ENCODE measurements around the gene RNF220. TPM values are rescaled to one million over a fixed set of nuclear protein-coding genes. Genes with fewer than 3 reads are reported as not detected.
A peak's percentile ranks its signal among the peaks of the same experiment; 100 is the strongest.
"Not testable (repeated sequence)": the region's sequence is repeated elsewhere in the genome, so short reads cannot be mapped to it uniquely, and the experiment has no call there.

Gene RNF220
- total RNA-seq, 1 donor from 2014 or later, result 74.0 TPM

DNA sequence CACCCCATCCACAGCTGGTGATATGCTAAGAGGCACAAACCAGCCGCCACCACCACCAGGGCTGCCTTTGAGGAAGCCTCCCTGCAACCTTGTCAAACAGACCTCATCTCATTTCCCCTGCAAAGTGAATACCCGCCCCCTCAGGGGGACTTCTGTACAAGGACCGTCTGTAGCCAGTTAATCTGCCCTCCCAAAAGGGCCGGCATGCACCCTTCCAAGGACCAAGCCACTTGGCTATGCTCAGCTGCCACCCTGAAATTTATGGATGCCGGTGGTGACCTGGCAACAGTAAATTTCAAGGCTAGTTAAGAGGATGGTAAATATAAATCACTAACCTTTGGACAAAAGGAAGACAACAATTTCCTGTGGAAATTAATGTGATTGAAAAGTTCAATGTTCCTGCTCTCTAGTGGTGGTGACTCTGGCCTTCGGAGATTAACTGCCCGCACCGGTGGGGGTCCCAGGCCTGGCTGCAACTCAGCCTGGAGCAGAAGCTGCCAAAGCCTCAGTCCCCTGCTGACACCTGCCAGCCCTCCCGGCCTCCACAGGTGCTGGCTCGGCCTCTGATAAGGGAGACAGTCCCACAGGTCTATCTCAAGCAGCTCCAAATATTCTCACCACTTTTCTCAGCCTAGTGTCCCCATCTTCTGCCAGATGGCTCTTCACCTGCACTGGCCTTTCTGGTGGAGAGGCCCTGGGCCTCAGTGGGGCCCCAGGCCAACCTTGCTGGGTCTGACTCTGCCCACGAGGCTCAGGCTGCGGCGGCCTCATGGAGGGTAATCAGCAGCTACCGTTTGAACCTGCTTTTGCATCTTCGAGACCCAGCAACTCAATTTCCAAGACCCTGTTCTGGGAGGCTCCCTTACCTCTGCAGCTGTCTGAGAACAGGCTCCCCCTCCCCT is 257.0 kb downstream of the RNF220 start:
- no peak for DNase-seq

DNA sequence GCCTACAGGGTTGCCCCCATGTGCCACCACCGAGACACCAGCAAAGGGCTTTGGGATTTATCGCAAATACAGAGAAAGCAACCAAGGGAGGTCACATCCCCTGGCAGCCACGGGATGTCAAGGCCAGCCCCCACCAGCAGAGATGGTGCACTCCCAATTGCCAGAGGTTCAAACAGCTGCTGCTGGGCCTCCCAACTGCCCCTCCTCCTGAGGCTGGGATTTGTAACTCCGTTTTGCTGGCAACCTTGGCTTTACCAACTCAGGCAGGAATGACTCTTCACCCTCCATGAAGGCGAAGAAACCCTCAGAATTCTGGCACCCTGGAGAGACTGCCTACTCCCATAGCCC is 257.6 kb downstream of the RNF220 start:
- no peak for DNase-seq

DNA sequence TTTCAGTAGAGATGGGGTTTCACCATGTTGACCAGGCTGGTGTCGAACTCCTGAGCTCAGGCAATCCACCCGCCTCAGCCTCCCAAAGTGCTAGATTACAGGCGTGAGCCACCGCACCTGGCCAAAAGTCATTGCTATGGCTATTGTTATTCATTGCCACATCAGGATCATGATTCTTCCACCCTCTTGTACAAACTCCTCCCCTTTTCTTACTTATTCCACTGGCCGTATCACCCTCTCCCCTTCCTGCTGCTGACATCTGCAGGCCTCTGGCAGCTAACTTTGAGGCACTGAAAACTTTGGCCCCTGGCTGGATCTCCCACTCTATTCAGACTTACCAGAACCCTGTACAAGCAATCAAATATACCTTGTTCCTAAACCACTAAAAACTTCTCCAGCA is 258.4 kb downstream of the RNF220 start:
- DNase-seq, result no peak

- DNase-seq, result no peak
Observed at GRCh38 chr1:44664730-44665370, 259.8 kb downstream of the RNF220 start.

GRCh38 chr1:44666719-44667118 is 261.7 kb downstream of the RNF220 start:
- DNase-seq, result not testable (repeated sequence)

- no peak for DNase-seq
Observed at GRCh38 chr1:44670751-44671640, 265.9 kb downstream of the RNF220 start.

GRCh38 chr1:44672254-44672955 is 267.4 kb downstream of the RNF220 start:
- DNase-seq, result peak; percentile 91

GRCh38 chr1:44672961-44673674 is 268.1 kb downstream of the RNF220 start:
- DNase-seq, result no peak

DNA sequence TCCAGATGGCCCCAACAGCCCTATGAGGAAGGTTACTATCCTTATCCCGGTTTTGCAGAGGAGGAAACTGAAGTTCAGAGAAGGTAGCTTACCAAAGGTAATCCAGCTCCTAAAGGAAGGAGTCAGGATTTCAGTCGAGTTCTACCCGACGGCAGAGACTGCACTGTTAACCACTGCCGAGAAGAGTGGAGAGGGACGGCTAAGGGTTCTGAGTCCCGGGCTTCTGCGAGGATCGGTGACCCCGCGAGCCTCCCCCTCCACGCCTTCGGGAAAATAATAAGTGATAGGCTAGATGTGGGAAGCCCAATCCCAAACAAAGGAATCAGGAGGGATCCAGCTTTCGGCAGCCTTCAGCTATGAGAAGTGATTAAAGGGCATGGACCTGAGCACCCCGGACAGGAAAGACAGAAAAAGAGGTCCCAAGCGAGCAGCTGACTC is 268.6 kb downstream of the RNF220 start:
- no peak for DNase-seq

DNA sequence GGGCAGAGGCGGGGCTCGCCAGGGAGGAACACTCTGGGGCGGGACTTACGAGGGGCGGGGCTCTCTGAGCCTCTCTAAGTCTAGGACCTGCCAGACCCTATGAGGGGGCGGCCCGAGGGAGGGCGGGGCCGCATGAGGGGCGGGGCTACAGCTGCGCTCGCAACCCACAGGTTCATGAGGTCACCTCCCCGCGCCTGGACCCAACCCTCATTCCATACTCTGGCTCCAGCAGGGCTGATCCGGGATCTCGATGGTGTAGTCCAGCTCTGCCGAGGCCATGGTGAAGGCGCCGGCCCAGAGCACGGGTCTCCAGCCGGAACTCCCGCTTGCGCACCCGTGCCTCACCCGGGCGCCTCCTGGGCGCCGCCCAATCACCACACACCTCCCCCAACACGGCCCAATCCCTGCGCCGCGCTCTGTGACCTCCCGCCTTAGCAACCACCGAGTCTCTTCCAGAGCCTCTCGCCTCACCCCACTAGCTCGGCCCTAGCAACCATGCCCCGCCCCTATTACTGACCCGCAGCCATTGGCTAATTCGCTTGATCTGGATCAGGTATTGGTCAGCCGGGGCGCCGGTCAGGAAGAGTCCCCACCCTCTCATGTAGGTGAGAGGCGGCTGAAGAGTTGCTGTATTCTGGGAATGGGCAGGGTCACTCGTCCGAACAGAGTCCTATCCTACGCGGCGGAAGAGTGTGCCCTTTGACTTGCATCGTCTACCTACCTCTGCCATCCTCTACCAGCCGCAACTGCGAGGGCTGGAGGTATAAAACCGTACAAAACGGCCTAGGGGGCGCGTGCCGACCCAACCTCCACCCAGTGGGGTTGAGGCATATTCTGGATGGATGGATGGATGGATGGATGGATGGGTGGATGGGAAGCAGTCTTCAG is 269.3 kb downstream of the RNF220 start, which contains the start of the genes ARMH1 and TMEM53:
ARMH1 (plus strand) TSS at position 602 of the 888 bp plus-strand sequence. CDS start 14,984 bp downstream, outside the sequence.
TMEM53 (minus strand) TSS at position 369 of the 888 bp plus-strand sequence; CDS start at position 279, 90 bp downstream.
- DNase-seq, result peak; percentile 99

- DNase-seq, result no peak
Observed at GRCh38 chr1:44675186-44675585, 270.1 kb downstream of the RNF220 start.

DNA sequence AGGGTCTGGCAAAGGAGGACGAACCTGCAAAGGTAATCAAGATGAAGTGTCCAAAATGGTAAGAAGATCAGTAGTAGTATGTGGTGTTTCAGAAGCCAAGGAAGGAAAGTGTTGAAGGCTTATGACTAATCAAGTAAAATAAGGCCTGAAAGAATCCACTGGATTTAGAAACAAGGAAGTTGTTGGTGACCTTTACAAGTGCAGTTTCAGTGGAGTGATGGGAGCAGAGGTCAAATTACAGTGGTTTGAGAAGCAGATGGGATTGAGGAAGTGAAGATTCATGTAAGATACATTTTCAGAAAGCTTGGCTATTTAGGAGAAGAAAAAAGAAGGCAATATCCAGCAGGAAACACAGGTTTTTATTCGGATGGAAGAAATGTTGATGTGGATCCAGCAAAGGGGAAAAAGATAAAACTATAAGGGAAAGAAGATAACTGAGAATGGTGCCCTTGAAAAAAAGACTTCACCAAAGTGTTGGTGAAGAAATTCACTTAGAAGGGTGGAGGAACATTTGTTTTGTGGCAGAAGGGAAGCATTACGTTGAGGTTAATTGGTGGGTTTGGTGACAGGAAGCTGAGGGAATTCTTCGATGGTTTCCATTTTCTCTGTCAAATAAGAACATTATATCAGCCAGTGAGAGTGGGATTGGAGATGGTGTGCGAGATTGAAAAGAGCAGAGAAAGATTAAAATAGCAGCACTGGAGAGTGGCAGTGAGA is 271.6 kb downstream of the RNF220 start:
- DNase-seq, result peak; percentile 43

DNA sequence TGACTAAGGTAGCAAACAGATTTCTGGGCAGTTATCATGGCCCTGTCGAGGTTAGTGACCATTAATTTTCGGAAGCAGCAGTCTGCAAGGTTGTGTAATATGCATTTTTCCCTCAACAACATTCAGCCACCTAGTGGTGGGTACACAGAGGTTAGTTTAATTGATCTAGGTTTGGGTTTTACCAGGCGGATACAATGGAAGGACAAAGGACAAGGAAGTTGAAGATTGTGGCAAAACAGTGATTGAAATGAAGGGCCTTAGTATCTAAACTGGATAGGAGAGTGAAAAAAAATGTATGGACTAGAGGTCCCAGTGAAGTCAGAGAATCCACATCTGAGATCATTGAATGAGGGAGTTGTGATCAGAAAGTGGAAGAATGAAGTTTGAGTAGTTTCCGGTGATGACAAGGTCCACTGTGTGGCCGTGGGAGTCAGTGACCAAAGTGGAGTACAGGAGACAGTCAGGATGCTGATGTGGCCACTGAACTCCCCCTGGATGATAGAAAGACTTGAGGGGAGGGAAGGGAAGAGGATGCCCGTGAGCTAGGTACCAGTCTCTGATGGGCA is 272.2 kb downstream of the RNF220 start:
- peak; percentile 60 for DNase-seq

GRCh38 chr1:44678120-44678519 is 273.1 kb downstream of the RNF220 start:
- DNase-seq, result no peak

GRCh38 chr1:44678626-44679025 is 273.6 kb downstream of the RNF220 start:
- DNase-seq, result no peak

GRCh38 chr1:44679468-44679867 is 274.4 kb downstream of the RNF220 start:
- DNase-seq, result no peak

GRCh38 chr1:44681905-44682882 is 277.1 kb downstream of the RNF220 start:
- no peak for DNase-seq

GRCh38 chr1:44682883-44683265 is 277.8 kb downstream of the RNF220 start:
- no peak for DNase-seq
